ENCODE results near the gene PRUNE2. TPM values are rescaled to one million over a fixed set of nuclear protein-coding genes. Genes with fewer than 3 reads are reported as not detected.

Gene PRUNE2
- total RNA-seq, 1 experiment from 2014 or later = 0.59 TPM

DNA sequence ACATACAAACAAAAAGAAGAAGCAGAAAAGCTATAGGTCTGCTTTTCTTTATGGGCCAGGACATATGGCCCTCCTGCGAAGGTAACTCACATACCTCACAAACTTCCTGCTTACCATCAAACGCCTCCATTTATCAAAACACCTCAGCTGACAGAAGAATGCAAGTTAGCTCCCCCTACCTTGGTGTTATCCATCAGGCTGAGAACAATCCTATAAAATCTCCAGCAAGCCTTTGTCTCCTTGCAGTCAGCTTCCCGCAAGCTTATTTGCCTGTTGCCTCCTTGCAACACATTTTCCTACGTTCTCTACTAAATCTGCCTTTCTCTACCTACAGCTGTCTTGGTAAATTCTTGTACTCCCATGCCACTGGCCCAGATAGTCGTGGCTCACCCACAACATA lies 164.4 kb downstream of the PRUNE2 start:
- no peak overlapping the region for H3K4me3 ChIP-seq (replicated peaks in 1 of 2; ENCODE audit: low read depth in 1 of 2, low read length in 2 of 2)
- no peak overlapping the region for H3K4me2 ChIP-seq (ENCODE audit: low read length)
- ChIA-PET POLR2A (no interaction called here), RAD21 (ENCODE audit: low non-redundant PET in 1 of 2, low total read pairs in 2 of 2, uncharacterized antibody in 2 of 2, unreplicated experiment in 2 of 2) (no interaction called here), CTCF (no interaction called here)
- H3K27me3 ChIP-seq (ENCODE audit: insufficient read depth, low read length) = 0 out of 2 replicates have a peak, but pooled peaks cover 16% of the 10 kb centered on the region
- ATAC-seq = no peak
- intact Hi-C loops (cut with micrococcal nuclease) = no loop called here
- H3K79me2 ChIP-seq (ENCODE audit: insufficient read depth, low read length) = no peaks in the 10 kb centered on the region
- no peaks in the 10 kb centered on the region for H4K20me1 ChIP-seq (ENCODE audit: insufficient read depth)
- no TSS peak for BruUV-seq (replicated peaks)
- no peak overlapping the region for H2AFZ ChIP-seq (ENCODE audit: low read depth, low read length, poor library complexity, severe bottlenecking)
- no peak overlapping the region for H3K27ac ChIP-seq (ENCODE audit: low read depth, low read length)
- no peak for TF ChIP-seq EGR1 (IDR thresholded peaks at IDR 0.05; ENCODE audit: low read depth)
- TF ChIP-seq SP1 (IDR thresholded peaks at IDR 0.05; ENCODE audit: low read depth) = no peak
- no peak for TF ChIP-seq ZNF274 (IDR thresholded peaks at IDR 0.05; ENCODE audit: low read depth, low read length)
- no peaks in the 10 kb centered on the region for H3K36me3 ChIP-seq (ENCODE audit: control insufficient read depth in 1 of 2, insufficient read depth in 2 of 2, low read length in 2 of 2)
- no peak for DNase-seq (ENCODE audit: low read depth, low spot score)
- no peaks in the 10 kb centered on the region for H3K9me2 ChIP-seq (ENCODE audit: insufficient read depth)
- no peak overlapping the region for H3K9ac ChIP-seq (ENCODE audit: low read length)
- H3K9me3 ChIP-seq (ENCODE audit: control insufficient read depth in 1 of 2, insufficient read depth in 1 of 2, low read depth in 1 of 2, low read length in 2 of 2) = no peaks in the 10 kb centered on the region
- H3K4me1 ChIP-seq (ENCODE audit: control insufficient read depth in 1 of 2, insufficient read depth in 2 of 2, low read length in 2 of 2) = no peaks in the 10 kb centered on the region

DNA sequence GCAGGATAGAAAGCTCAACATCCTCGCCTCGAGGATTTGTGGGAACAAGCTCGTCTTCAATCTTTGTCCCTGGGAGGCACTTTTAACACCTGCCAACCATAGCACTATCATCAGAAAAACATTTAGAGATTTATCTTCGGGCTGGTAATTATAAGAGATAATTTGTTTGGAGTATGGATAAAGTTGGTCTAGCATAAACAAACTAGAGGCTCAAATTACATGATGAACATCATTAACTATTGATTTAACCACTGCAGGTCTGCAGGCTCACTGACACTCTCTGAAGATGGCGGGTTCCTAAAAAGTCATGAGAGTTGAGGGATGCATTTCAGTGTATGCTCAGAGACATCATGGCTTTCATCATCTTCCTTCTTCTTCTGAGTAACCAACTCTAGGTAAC lies 167.5 kb downstream of the PRUNE2 start:
- no peaks in the 10 kb centered on the region for H3K36me3 ChIP-seq (ENCODE audit: control insufficient read depth in 1 of 2, insufficient read depth in 2 of 2, low read length in 2 of 2)
- ChIA-PET RAD21 (ENCODE audit: low non-redundant PET in 1 of 2, low total read pairs in 2 of 2, uncharacterized antibody in 2 of 2, unreplicated experiment in 2 of 2) (no interaction called here), POLR2A (no interaction called here), CTCF (no interaction called here)
- no TSS peak for BruUV-seq (replicated peaks)
- H3K4me1 ChIP-seq (ENCODE audit: control insufficient read depth in 1 of 2, insufficient read depth in 2 of 2, low read length in 2 of 2) = no peaks in the 10 kb centered on the region
- no peak overlapping the region for H3K4me3 ChIP-seq (replicated peaks in 1 of 2; ENCODE audit: low read depth in 1 of 2, low read length in 2 of 2)
- H3K4me2 ChIP-seq (ENCODE audit: low read length) = no peak overlapping the region
- H4K20me1 ChIP-seq (ENCODE audit: insufficient read depth) = no peaks in the 10 kb centered on the region
- no peak overlapping the region for H2AFZ ChIP-seq (ENCODE audit: low read depth, low read length, poor library complexity, severe bottlenecking)
- no peak overlapping the region for H3K9ac ChIP-seq (ENCODE audit: low read length)
- H3K9me2 ChIP-seq (ENCODE audit: insufficient read depth) = no peaks in the 10 kb centered on the region
- intact Hi-C loops (cut with micrococcal nuclease) = no loop called here
- ATAC-seq (no peak), DNase-seq (ENCODE audit: low read depth, low spot score) (no peak)
- no peak for TF ChIP-seq POLR2A (IDR thresholded peaks at IDR 0.05; ENCODE audit: borderline replicate concordance, extremely low read depth, insufficient read depth, insufficient read length)
- no peak for TF ChIP-seq EGR1 (IDR thresholded peaks at IDR 0.05; ENCODE audit: low read depth)
- TF ChIP-seq FOSL1 (IDR thresholded peaks at IDR 0.05; ENCODE audit: low read depth) = no peak
- TF ChIP-seq ZNF274 (IDR thresholded peaks at IDR 0.05; ENCODE audit: low read depth, low read length) = no peak
- TF ChIP-seq, protein P1, sequence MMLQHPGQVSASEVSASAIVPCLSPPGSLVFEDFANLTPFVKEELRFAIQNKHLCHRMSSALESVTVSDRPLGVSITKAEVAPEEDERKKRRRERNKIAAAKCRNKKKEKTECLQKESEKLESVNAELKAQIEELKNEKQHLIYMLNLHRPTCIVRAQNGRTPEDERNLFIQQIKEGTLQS (IDR thresholded peaks at IDR 0.05) = no peak
- TF ChIP-seq SP1 (IDR thresholded peaks at IDR 0.05; ENCODE audit: low read depth) = no peak
- TF ChIP-seq EZH2phosphoT487 (IDR thresholded peaks at IDR 0.05; ENCODE audit: borderline replicate concordance) = no peak
- TF ChIP-seq YY1 (IDR thresholded peaks at IDR 0.05; ENCODE audit: extremely low read depth, insufficient replicate concordance, low read depth, low read length) = no peak
- TF ChIP-seq, protein P2, sequence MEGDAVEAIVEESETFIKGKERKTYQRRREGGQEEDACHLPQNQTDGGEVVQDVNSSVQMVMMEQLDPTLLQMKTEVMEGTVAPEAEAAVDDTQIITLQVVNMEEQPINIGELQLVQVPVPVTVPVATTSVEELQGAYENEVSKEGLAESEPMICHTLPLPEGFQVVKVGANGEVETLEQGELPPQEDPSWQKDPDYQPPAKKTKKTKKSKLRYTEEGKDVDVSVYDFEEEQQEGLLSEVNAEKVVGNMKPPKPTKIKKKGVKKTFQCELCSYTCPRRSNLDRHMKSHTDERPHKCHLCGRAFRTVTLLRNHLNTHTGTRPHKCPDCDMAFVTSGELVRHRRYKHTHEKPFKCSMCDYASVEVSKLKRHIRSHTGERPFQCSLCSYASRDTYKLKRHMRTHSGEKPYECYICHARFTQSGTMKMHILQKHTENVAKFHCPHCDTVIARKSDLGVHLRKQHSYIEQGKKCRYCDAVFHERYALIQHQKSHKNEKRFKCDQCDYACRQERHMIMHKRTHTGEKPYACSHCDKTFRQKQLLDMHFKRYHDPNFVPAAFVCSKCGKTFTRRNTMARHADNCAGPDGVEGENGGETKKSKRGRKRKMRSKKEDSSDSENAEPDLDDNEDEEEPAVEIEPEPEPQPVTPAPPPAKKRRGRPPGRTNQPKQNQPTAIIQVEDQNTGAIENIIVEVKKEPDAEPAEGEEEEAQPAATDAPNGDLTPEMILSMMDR (IDR thresholded peaks at IDR 0.05 in 2 of 3, conservative IDR thresholded peaks at IDR 0.05 in 1 of 3; ENCODE audit: borderline replicate concordance in 1 of 3, insufficient read depth in 1 of 3, low read depth in 2 of 3, low read length in 2 of 3) = no peak
- no peak for TF ChIP-seq CBX3 (IDR thresholded peaks at IDR 0.05; ENCODE audit: low read depth)
- no peak for TF ChIP-seq TCF7L2 (IDR thresholded peaks at IDR 0.05; ENCODE audit: borderline replicate concordance, extremely low read depth, insufficient read depth, insufficient read length)
- TF ChIP-seq ZFX (IDR thresholded peaks at IDR 0.05) = no peak
- no peak for TF ChIP-seq ELF1 (IDR thresholded peaks at IDR 0.05; ENCODE audit: borderline replicate concordance, low read depth)
- TF ChIP-seq, protein P3, sequence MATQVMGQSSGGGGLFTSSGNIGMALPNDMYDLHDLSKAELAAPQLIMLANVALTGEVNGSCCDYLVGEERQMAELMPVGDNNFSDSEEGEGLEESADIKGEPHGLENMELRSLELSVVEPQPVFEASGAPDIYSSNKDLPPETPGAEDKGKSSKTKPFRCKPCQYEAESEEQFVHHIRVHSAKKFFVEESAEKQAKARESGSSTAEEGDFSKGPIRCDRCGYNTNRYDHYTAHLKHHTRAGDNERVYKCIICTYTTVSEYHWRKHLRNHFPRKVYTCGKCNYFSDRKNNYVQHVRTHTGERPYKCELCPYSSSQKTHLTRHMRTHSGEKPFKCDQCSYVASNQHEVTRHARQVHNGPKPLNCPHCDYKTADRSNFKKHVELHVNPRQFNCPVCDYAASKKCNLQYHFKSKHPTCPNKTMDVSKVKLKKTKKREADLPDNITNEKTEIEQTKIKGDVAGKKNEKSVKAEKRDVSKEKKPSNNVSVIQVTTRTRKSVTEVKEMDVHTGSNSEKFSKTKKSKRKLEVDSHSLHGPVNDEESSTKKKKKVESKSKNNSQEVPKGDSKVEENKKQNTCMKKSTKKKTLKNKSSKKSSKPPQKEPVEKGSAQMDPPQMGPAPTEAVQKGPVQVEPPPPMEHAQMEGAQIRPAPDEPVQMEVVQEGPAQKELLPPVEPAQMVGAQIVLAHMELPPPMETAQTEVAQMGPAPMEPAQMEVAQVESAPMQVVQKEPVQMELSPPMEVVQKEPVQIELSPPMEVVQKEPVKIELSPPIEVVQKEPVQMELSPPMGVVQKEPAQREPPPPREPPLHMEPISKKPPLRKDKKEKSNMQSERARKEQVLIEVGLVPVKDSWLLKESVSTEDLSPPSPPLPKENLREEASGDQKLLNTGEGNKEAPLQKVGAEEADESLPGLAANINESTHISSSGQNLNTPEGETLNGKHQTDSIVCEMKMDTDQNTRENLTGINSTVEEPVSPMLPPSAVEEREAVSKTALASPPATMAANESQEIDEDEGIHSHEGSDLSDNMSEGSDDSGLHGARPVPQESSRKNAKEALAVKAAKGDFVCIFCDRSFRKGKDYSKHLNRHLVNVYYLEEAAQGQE (IDR thresholded peaks at IDR 0.05; ENCODE audit: low read depth) = no peak
- H3K9me3 ChIP-seq (ENCODE audit: control insufficient read depth in 1 of 2, insufficient read depth in 1 of 2, low read depth in 1 of 2, low read length in 2 of 2) = no peaks in the 10 kb centered on the region
- H3K27me3 ChIP-seq (ENCODE audit: insufficient read depth, low read length) = peaks cover 16% of the 10 kb centered on the region; the same call in 1 of the 2 replicates
- H3K27ac ChIP-seq (ENCODE audit: low read depth, low read length) = no peak overlapping the region
- H3K79me2 ChIP-seq (ENCODE audit: insufficient read depth, low read length) = no peaks in the 10 kb centered on the region

Measured in HCT116 (cell line).